Natural killer cell treated with Interleukin-12 subunit alpha and Interleukin-12 subunit beta and Interleukin-15 and Interleukin-18, amount 100 ng/mL, for 72 hours (primary cell): ENCODE data around the gene BDH1. TPM values are rescaled to one million over a fixed set of nuclear protein-coding genes. Genes with fewer than 3 reads are reported as not detected.
"Not testable (repeated sequence)": the region's sequence is repeated elsewhere in the genome, so short reads cannot be mapped to it uniquely, and the experiment has no call there.

Experiments
- ATAC-seq, 2 donors: fragments of 150-1000 bp; cut with Tn5 transposase in 1 of 2; sonication (Bioruptor Pico), chemical (Tn5 transposase) in 1 of 2; 2 replicates each; pipeline ENCODE4 v1.10.0; 2021
- DNase-seq: peaks from one replicate; pipeline ENCODE4 v3.0.0; 2022; ENCODE audit warnings: low spot score
- H3K27ac Mint-ChIP-seq, 2 donors: 1 replicate in 1 of 2; 2 replicates in 1 of 2; pipeline ENCODE4 v1.8.0; 2022; ENCODE audit warnings: mixed read lengths in 2 of 2, mild to moderate bottlenecking in 1 of 2, moderate library complexity in 1 of 2
- H3K27me3 Mint-ChIP-seq, 2 donors: 1 replicate in 1 of 2; 2 replicates in 1 of 2; pipeline ENCODE4 v1.8.0; 2022; ENCODE audit warnings: mixed read lengths in 2 of 2
- H3K36me3 Mint-ChIP-seq: one replicate; pipeline ENCODE4 v1.8.0; 2022; ENCODE audit warnings: mixed read lengths
- H3K4me1 Mint-ChIP-seq, 2 donors: 1 replicate in 1 of 2; 2 replicates in 1 of 2; pipeline ENCODE4 v1.8.0; 2022; ENCODE audit warnings: low read depth in 2 of 2, mixed read lengths in 2 of 2, mild to moderate bottlenecking in 1 of 2
- H3K4me3 Mint-ChIP-seq: one replicate; pipeline ENCODE4 v1.8.0; 2022; ENCODE audit warnings: mixed read lengths
- H3K9me3 Mint-ChIP-seq: 2 replicates; pipeline ENCODE4 v1.8.0; 2022; ENCODE audit warnings: mixed read lengths
- total RNA-seq, 2 donors: library from RNA; stranded (reverse); gene quantifications; one replicate each; pipeline ENCODE4 v1.2.3, GENCODE V29; 2022

The BDH1 gene
- total RNA-seq, 2 donors from 2014 or later = 62.4 to 136 TPM

DNA sequence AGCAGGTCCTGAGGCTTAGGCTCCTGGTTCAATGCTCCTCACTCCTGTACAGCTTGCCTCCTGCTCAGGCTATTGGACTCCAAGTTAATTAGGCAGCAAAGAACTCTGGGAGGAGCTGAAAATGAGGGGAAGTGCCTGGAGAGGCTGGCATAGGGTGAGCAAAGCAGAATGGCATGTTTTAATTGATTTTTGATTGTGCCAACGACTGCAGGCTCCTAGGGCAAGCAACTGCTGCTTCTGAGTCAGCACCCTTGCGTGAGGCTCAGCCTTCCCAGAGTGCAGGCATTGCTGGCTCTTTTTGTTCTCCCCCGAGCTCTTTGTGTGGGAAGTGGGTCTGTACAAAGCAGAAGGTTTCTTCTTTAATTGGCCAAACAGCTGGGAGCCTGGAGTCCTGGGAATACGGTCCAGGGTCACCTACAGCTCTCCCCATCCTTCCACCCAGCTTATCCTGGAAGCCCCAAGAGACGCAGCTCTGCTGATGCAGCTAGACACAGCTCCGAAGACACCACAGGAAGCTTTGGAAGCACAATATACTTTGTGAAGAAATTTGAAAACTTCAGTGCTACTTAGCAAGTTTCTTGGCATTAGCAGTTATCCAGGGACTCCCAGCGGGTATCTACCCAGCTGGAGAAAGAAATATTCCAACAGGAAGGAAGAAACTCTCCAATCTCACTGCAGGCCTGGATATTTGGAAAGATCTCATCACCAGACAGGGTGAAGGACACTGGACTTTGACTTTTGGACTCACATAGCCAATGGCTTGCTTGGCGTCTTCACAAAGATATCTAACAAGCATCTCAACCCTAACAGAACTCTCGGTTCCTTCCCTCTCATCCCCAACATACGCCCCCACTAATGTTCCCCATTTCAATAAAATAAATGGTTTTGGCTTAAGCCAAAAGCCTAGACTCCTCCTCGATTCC lies 76.8 kb downstream of the BDH1 start:
- no peaks in the 10 kb centered on the region for H3K9me3 Mint-ChIP-seq
- H3K36me3 Mint-ChIP-seq = no peaks in the 10 kb centered on the region
- no peak overlapping the region for H3K4me3 Mint-ChIP-seq
- DNase-seq (no peak), ATAC-seq (no peak)
- H3K27ac Mint-ChIP-seq = no peak overlapping the region
- peaks cover 16 to 39% of the 10 kb centered on the region in 2 donors for H3K27me3 Mint-ChIP-seq
- no peaks in the 10 kb centered on the region for H3K4me1 Mint-ChIP-seq

DNA sequence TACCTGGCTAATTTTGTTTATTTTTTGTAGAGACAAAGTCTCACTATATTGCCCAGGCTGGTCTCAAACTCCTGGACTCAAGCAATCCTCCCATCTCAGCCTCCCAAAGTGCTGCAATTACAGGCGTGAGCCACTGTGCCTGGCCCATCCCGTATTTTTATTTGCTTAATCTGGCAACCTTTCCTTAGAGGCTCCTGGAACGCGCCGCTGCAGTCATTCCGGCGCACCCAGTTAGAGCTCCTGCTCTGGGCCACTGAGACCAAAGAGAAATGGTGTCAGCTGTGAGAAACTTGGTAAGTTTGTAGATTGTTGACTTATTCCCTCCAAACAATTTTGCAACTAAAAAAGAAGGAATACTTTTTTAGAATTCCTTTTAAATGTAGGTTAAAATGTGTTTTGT lies 78.0 kb downstream of the BDH1 start:
- peaks cover 18 to 39% of the 10 kb centered on the region in 2 donors for H3K27me3 Mint-ChIP-seq
- not testable (repeated sequence) for H3K9me3 Mint-ChIP-seq, H3K4me1 Mint-ChIP-seq, ATAC-seq, H3K4me3 Mint-ChIP-seq, DNase-seq, H3K36me3 Mint-ChIP-seq, H3K27ac Mint-ChIP-seq

DNA sequence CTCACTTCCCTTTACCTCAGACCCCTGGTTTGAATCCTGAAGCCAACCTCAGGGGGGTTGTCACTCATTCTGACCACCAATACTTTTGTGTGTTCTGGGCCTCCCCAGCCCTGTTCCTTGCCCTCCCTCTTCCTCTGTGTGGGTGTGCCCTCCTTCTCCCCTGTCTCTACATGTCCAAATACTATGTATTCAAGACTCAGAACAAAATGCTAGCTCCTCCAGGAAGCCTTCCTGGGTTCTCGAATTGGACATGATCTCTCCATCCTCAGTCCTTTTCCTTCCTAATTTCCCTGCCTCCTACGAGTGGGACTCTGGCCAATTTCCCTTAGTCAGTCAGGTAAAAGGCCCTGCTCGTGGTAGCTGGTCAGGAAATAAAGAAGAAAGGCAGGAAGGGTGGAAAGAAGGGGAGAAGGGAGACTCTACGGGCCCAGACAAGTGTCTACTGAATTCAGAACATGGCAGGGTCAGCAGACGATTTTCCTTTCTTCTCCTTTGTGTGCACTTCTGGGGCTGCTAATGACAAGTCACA lies 79.7 kb downstream of the BDH1 start:
- H3K27ac Mint-ChIP-seq = no peak overlapping the region
- no peak for ATAC-seq
- peaks cover 18 to 34% of the 10 kb centered on the region in 2 donors for H3K27me3 Mint-ChIP-seq
- no peaks in the 10 kb centered on the region for H3K4me1 Mint-ChIP-seq
- H3K9me3 Mint-ChIP-seq = no peaks in the 10 kb centered on the region
- no peak overlapping the region for H3K4me3 Mint-ChIP-seq
- no peaks in the 10 kb centered on the region for H3K36me3 Mint-ChIP-seq
- no peak for DNase-seq

DNA sequence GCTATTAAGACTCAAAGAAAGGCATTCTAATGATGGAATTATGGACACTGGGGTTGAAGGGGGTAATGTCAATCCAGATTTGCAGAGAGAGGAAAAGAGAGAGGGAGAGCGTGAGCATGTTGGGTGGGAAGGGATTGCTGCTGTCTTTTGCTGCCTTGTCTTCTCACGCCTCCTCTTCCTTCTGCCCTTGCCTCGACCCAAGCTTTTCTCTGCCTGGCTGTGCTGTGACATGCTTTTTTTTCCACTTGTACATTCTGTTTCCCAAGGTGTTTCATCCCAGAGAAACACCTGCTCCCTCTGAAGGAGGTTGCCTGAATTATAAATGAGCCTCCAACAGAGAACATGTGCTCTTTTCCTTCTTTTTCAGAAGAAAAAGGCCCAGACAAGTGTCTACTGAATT lies 80.3 kb downstream of the BDH1 start:
- Mint-ChIP-seq H3K27ac (no peak overlapping the region), H3K27me3 (peaks cover 18 to 33% of the 10 kb centered on the region in 2 donors), H3K4me3 (no peak overlapping the region), H3K4me1 (no peaks in the 10 kb centered on the region), H3K9me3 (no peaks in the 10 kb centered on the region), H3K36me3 (no peaks in the 10 kb centered on the region)
- ATAC-seq (no peak), DNase-seq (no peak)

GRCh38 chr3:197472151-197472550 lies 83.6 kb downstream of the BDH1 start:
- DNase-seq = no peak
- ATAC-seq = no peak
- H3K27me3 Mint-ChIP-seq = peaks cover 32 to 50% of the 10 kb centered on the region in 2 donors
- H3K36me3 Mint-ChIP-seq = no peaks in the 10 kb centered on the region
- H3K4me3 Mint-ChIP-seq = no peak overlapping the region
- no peaks in the 10 kb centered on the region for H3K9me3 Mint-ChIP-seq
- no peak overlapping the region for H3K27ac Mint-ChIP-seq
- no peaks in the 10 kb centered on the region for H3K4me1 Mint-ChIP-seq

GRCh38 chr3:197471221-197472010 lies 84.4 kb downstream of the BDH1 start:
- DNase-seq = no peak
- Mint-ChIP-seq H3K27me3 (peaks cover 32 to 52% of the 10 kb centered on the region in 2 donors), H3K27ac (no peak overlapping the region), H3K9me3 (no peaks in the 10 kb centered on the region), H3K4me3 (no peak overlapping the region), H3K36me3 (no peaks in the 10 kb centered on the region), H3K4me1 (no peaks in the 10 kb centered on the region)
- ATAC-seq = no peak

GRCh38 chr3:197468866-197469382 lies 86.8 kb downstream of the BDH1 start:
- H3K27me3 Mint-ChIP-seq = peaks cover 33 to 55% of the 10 kb centered on the region in 2 donors
- H3K27ac Mint-ChIP-seq = no peak overlapping the region
- ATAC-seq (no peak), DNase-seq (no peak)
- H3K4me1 Mint-ChIP-seq = no peaks in the 10 kb centered on the region
- H3K4me3 Mint-ChIP-seq = no peak overlapping the region
- no peaks in the 10 kb centered on the region for H3K9me3 Mint-ChIP-seq
- no peaks in the 10 kb centered on the region for H3K36me3 Mint-ChIP-seq

DNA sequence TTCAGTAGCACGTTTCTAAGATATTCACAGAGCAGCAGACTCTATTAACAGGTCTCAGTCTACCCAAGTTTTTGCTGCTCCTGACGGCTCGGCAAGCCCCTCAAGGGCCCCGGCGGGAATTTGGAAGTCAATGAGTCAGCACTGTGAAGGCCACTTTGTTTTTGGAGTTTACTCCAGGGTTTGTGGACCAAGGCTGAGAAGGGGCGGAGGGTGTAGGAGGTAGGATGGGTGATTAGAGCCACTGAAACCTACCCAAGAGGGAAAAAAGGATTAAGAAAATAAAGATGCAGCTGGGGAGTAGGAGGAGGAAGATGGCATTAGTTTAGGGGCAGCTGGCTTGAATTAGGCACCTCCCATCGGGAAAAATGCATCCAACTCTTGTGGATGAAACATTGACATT lies 87.6 kb downstream of the BDH1 start:
- H3K27me3 Mint-ChIP-seq = peaks cover 32 to 55% of the 10 kb centered on the region in 2 donors
- H3K4me3 Mint-ChIP-seq = no peak overlapping the region
- no peak overlapping the region for H3K27ac Mint-ChIP-seq
- DNase-seq = no peak
- ATAC-seq = no peak
- H3K36me3 Mint-ChIP-seq = no peaks in the 10 kb centered on the region
- no peaks in the 10 kb centered on the region for H3K4me1 Mint-ChIP-seq
- H3K9me3 Mint-ChIP-seq = no peaks in the 10 kb centered on the region

- no peak overlapping the region for H3K4me3 Mint-ChIP-seq
- H3K36me3 Mint-ChIP-seq = no peaks in the 10 kb centered on the region
- H3K4me1 Mint-ChIP-seq = no peaks in the 10 kb centered on the region
- H3K9me3 Mint-ChIP-seq = no peaks in the 10 kb centered on the region
- H3K27me3 Mint-ChIP-seq = peaks cover 36 to 60% of the 10 kb centered on the region in 2 donors
- ATAC-seq (no peak), DNase-seq (no peak)
- H3K27ac Mint-ChIP-seq = no peak overlapping the region
These were observed 89.0 kb downstream of the BDH1 start for GRCh38 chr3:197466586-197467399.

DNA sequence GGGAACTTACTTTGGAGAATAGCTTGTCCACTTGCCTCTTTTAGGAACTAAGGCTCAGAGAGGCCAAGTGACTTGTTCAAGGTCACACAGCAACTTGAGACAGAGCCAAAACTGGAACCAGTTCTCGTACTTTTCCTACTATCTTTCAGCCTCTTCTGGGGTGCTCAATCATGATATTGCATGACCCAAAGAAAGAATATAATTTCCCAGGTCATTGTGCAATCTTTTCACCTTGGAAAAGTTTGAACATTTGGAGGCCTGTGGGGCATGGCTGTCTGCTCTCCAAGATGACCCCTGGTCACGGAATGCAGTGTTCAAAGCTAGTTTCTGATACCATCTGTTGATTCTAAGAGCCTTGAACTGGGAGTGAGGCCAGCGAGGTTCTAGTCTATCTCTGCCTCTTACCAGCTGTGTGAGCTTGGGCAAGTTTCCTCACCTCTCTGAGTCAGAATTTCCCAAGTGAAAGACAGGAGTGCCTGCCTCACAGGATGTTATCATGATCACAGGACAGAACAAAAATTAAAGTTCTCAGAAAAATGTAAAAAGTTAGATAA lies 89.7 kb downstream of the BDH1 start:
- H3K4me1 Mint-ChIP-seq = no peaks in the 10 kb centered on the region
- no peak for DNase-seq
- H3K36me3 Mint-ChIP-seq = no peaks in the 10 kb centered on the region
- H3K27me3 Mint-ChIP-seq = peaks cover 37 to 61% of the 10 kb centered on the region in 2 donors
- no peak overlapping the region for H3K27ac Mint-ChIP-seq
- no peak overlapping the region for H3K4me3 Mint-ChIP-seq
- no peaks in the 10 kb centered on the region for H3K9me3 Mint-ChIP-seq
- ATAC-seq = no peak

- no peaks in the 10 kb centered on the region for H3K36me3 Mint-ChIP-seq
- H3K4me3 Mint-ChIP-seq = no peak overlapping the region
- ATAC-seq (no peak), DNase-seq (no peak)
- peaks cover 37 to 61% of the 10 kb centered on the region in 2 donors for H3K27me3 Mint-ChIP-seq
- H3K27ac Mint-ChIP-seq = no peak overlapping the region
- no peaks in the 10 kb centered on the region for H3K4me1 Mint-ChIP-seq
- H3K9me3 Mint-ChIP-seq = no peaks in the 10 kb centered on the region
These were observed 90.4 kb downstream of the BDH1 start for GRCh38 chr3:197465197-197465995.

GRCh38 chr3:197464794-197465193 lies 91.0 kb downstream of the BDH1 start:
- Mint-ChIP-seq H3K9me3 (no peaks in the 10 kb centered on the region), H3K27me3 (peaks cover 35 to 56% of the 10 kb centered on the region in 2 donors), H3K4me1 (no peaks in the 10 kb centered on the region), H3K36me3 (no peaks in the 10 kb centered on the region), H3K4me3 (no peak overlapping the region), H3K27ac (no peak overlapping the region)
- DNase-seq (no peak), ATAC-seq (no peak)
